ENCODE results near the gene SEPTIN6. TPM values are rescaled to one million over a fixed set of nuclear protein-coding genes. Genes with fewer than 3 reads are reported as not detected.

The SEPTIN6 gene
- total RNA-seq, 1 experiment from 2014 or later = 4.7 TPM

- ChIA-PET POLR2A (interaction anchor here (0.6 to 1.7 kb wide), 2 partner anchors 16 to 26 kb away, joined by 3 to 4 read pairs; partner anchors contain the start of gene SEPTIN6), CTCF (interaction anchor here (0.7 kb wide), 1 partner anchor 797 kb away, joined by 3 read pairs; no protein-coding TSS in a partner anchor)
- H3K36me3 Mint-ChIP-seq (ENCODE audit: insufficient read depth, unreplicated experiment) = no peaks in the 10 kb centered on the region
- no peak for DNase-seq (ENCODE audit: unreplicated experiment)
- no peak overlapping the region for H3K4me3 Mint-ChIP-seq (ENCODE audit: unreplicated experiment)
- no peaks in the 10 kb centered on the region for H3K9me3 Mint-ChIP-seq (ENCODE audit: unreplicated experiment)
- TF ChIP-seq CTCF (IDR thresholded peaks at IDR 0.05; ENCODE audit: unreplicated experiment) = no peak
- H3K4me1 Mint-ChIP-seq (ENCODE audit: insufficient read depth, unreplicated experiment) = no peaks in the 10 kb centered on the region
- intact Hi-C loops (cut with micrococcal nuclease) = no loop called here
- BruUV-seq (replicated peaks) = no TSS peak
- no peak overlapping the region for H3K27ac Mint-ChIP-seq (ENCODE audit: low read depth, unreplicated experiment)
- peaks cover 18% of the 10 kb centered on the region for H3K27me3 Mint-ChIP-seq (ENCODE audit: insufficient read depth, unreplicated experiment)
These were observed 16.0 kb upstream of the SEPTIN6 start for GRCh38 chrX:119708936-119709335.

GRCh38 chrX:119706616-119707015 lies 13.6 kb upstream of the SEPTIN6 start:
- CTCF ChIA-PET = interaction anchor here (0.7 kb wide), 1 partner anchor 29 kb away, joined by 6 read pairs; no protein-coding TSS in a partner anchor
- POLR2A ChIA-PET = no interaction called here
- no peaks in the 10 kb centered on the region for H3K4me1 Mint-ChIP-seq (ENCODE audit: insufficient read depth, unreplicated experiment)
- intact Hi-C loops (cut with micrococcal nuclease) = no loop called here
- no peak for TF ChIP-seq CTCF (IDR thresholded peaks at IDR 0.05; ENCODE audit: unreplicated experiment)
- no peaks in the 10 kb centered on the region for H3K36me3 Mint-ChIP-seq (ENCODE audit: insufficient read depth, unreplicated experiment)
- H3K4me3 Mint-ChIP-seq (ENCODE audit: unreplicated experiment) = no peak overlapping the region
- peaks cover 18% of the 10 kb centered on the region for H3K27me3 Mint-ChIP-seq (ENCODE audit: insufficient read depth, unreplicated experiment)
- BruUV-seq (replicated peaks) = no TSS peak
- H3K9me3 Mint-ChIP-seq (ENCODE audit: unreplicated experiment) = no peaks in the 10 kb centered on the region
- no peak overlapping the region for H3K27ac Mint-ChIP-seq (ENCODE audit: low read depth, unreplicated experiment)
- DNase-seq (ENCODE audit: unreplicated experiment) = no peak

- Mint-ChIP-seq H3K4me3 (ENCODE audit: unreplicated experiment) (no peak overlapping the region), H3K36me3 (ENCODE audit: insufficient read depth, unreplicated experiment) (no peaks in the 10 kb centered on the region), H3K27ac (ENCODE audit: low read depth, unreplicated experiment) (no peak overlapping the region), H3K4me1 (ENCODE audit: insufficient read depth, unreplicated experiment) (no peaks in the 10 kb centered on the region), H3K9me3 (ENCODE audit: unreplicated experiment) (no peaks in the 10 kb centered on the region), H3K27me3 (ENCODE audit: insufficient read depth, unreplicated experiment) (peaks cover 15% of the 10 kb centered on the region)
- ChIA-PET POLR2A (no interaction called here), CTCF (interaction anchor here (0.6 to 1.3 kb wide), 7 partner anchors 11 to 1170 kb away, joined by 3 to 4 read pairs (median 3); no protein-coding TSS in a partner anchor)
- TF ChIP-seq CTCF (IDR thresholded peaks at IDR 0.05; ENCODE audit: unreplicated experiment) = peak; percentile 42
- intact Hi-C loops (cut with micrococcal nuclease) = loop anchor here (1.0 to 10.0 kb wide), 2 partner anchors 31 to 84 kb away; no protein-coding TSS in a partner anchor
- peak; percentile 67 for DNase-seq (ENCODE audit: unreplicated experiment)
- no TSS peak for BruUV-seq (replicated peaks)
These were observed 5.9 kb upstream of the SEPTIN6 start for GRCh38 chrX:119698845-119699244.

DNA sequence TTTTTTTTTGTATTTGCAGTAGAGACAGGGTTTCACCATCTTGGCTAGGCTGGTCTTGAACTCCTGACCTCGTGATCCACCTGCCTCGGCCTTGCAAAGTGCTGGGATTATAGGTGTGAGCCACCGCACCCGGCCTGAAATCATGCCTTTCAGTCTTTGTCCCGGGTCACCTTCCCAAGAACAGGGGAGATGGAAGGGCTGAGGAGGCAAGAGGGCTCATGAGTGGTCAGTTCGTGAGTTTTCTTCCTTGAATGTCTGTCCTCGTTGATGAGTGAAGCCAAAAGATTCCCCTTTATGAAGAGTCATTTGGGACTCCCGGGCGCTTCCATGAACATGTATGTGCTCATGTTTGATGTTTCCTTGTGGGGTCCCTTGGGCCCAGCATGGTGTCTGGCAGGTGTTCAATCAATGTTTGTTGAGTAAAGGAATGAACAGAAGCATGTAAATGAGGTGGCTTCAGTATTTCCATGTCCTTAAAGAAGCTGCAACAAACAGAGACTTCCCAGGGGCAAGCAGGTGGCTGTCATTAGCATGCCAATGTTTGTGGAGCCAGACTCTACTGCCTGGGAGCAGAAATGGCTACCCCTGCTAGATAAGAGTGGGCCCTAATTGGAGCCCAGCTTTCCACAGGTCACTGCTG lies 3.4 kb upstream of the SEPTIN6 start:
- H3K4me3 Mint-ChIP-seq (ENCODE audit: unreplicated experiment) = no peak overlapping the region

More for the DNA sequence above, 3.4 kb upstream of the SEPTIN6 start:
- Mint-ChIP-seq H3K27ac (ENCODE audit: low read depth, unreplicated experiment) (no peak overlapping the region), H3K27me3 (ENCODE audit: insufficient read depth, unreplicated experiment) (peaks cover 15% of the 10 kb centered on the region), H3K9me3 (ENCODE audit: unreplicated experiment) (no peaks in the 10 kb centered on the region), H3K36me3 (ENCODE audit: insufficient read depth, unreplicated experiment) (no peaks in the 10 kb centered on the region), H3K4me1 (ENCODE audit: insufficient read depth, unreplicated experiment) (no peaks in the 10 kb centered on the region)
- ChIA-PET CTCF (no interaction called here), POLR2A (no interaction called here)
- no peak for TF ChIP-seq CTCF (IDR thresholded peaks at IDR 0.05; ENCODE audit: unreplicated experiment)
- BruUV-seq (replicated peaks) = no TSS peak
- no peak for DNase-seq (ENCODE audit: unreplicated experiment)
- intact Hi-C loops (cut with micrococcal nuclease) = loop anchor here (10.0 kb wide), 1 partner anchor 82 kb away; no protein-coding TSS in a partner anchor
